ENCODE data around the gene NME9.
"Not testable (repeated sequence)": the region's sequence is repeated elsewhere in the genome, so short reads cannot be mapped to it uniquely, and the experiment has no call there.

Gene NME9, protein sequence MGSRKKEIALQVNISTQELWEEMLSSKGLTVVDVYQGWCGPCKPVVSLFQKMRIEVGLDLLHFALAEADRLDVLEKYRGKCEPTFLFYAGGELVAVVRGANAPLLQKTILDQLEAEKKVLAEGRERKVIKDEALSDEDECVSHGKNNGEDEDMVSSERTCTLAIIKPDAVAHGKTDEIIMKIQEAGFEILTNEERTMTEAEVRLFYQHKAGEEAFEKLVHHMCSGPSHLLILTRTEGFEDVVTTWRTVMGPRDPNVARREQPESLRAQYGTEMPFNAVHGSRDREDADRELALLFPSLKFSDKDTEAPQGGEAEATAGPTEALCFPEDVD

DNA sequence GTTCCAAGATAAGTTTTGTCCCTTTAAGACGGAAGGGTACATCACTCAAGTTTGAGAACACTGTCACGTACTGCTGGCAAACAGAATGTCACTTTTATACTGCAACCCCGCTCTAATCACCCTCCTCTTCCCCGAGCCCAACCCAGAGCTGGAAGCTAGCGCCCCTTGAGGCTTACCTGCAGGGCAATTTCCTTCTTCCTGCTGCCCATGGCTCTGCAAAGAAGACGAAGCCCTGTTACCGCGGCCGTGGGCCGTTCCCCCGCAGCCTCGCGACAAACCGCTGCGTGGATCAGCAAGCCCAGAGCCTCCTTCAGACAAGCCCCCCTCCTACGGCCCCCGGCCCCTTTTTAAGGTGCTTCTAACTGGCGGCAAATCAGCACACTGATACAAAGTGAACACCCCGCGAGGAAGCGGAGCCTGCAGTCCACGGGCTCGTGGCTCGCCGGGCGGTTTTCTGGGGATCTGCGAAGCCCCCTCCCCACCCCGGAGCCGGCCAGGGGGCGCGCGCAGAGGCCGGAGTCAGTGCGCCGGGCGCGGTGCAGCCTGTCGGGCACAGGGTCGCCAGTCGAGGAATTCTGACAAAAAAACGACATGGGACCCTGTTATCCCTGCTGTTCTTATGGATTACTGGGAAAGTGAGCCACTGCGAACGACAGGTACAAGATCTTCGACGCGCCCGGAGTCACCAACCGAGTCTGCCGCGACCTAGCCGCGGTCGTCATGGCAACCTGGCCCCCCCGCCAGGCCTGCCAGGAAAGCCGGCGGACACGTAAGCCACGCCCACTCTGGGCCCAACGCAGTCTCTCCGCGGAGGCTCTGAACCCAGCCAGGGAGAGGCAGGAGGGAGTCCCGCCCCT, at the start of gene NME9:
Gene NME9 (minus strand): TSS at position 725 of the 857 bp plus-strand sequence. CDS start 516 bp downstream, at position 209.
- DNase-seq, result peak; percentile 86 to 93

DNA sequence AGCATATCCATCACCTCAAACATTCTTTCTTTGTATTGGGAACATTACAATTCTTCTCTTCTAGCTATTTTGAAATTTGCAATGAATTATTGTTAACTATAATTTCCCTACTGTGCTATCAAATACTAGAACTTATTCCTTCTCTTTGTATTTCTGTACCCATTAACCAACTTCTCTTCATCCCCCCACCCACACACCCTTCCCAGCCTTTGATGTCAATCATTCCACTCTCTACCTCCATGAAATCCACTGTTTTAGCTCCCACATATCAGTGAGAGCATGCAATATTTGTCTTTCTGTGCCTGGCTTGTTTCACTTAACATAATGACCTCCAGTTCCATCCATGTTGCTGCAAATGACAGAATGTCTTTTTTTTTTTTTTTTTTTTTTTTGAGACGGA, 49.3 kb upstream of the NME9 start:
- DNase-seq, result no peak

DNA sequence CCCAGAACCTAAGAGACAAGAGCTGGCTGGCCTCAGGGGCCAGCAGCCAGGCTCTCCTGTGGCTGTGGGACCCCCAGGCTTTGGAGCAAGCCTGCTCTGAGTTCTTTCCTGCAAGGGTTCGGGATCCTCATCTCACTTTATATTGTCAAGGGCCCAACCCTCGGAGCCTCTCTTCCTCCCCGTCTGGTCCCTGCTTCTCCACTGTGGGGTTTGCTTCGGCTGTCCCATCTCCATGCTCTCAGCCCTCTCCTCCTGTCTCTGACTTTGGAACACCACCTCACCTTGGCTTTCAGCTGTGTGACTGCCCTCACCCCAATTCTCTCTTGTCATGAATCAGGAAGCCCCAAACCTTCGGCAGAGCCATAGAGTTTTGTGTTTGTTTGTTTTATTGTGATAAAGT, 48.7 kb upstream of the NME9 start:
- DNase-seq, result no peak

DNA sequence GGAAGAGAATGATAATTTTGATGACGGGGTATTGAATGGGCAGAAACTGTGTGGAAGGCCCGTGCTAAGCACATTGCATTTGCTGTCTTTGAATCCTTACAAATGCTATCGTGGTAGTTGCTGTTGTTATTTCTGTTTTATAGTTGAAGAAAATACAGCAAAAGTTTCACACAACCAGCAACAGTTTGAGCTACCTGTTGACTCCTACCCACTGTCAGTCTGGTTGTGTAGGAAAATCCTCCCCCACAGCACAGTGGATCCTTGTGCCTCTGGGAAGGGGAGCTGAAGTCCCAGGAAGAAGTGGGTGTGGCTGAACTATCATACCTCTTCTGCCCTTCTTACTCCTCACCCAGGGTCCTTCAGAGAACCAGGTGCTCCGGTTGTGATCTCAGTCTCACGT, 48.2 kb upstream of the NME9 start:
- no peak for DNase-seq

DNA sequence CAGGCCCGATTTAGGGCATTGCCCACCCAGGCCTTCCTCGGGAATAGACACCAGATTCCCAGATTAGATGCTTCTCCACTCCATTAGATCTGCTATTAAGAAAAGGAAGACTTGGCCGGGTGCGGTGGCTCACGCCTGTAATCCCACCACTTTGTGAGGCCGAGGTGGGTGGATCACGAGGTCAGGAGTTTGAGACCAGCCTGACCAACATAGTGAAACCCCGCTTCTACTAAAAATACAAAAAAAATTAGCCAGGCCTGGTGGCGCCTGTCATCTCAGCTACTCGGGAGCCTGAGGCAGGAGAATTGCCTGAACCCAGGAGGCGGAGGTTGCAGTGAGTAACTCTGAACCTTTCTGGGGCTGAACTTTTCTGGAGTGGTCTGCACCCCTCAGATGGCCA, 47.6 kb upstream of the NME9 start:
- not testable (repeated sequence) for DNase-seq

DNA sequence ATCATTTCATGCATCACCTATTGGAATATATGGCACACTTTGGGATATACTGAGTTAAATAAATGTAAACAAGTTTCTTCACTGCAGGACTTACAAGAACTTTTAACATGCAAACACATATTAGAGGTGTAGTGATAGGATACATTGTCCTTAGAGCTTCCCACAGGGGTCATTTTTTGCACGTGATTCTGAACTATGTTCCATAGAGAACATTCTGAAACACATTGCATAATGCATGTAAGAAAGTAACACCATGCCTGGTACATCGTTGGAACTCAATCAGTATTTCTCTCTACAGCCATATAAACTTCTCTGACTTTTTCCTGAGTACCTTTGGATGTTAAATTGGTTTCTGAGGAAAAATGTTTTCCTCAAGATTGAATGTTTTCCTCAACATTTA, 47.0 kb upstream of the NME9 start:
- no peak for DNase-seq

DNA sequence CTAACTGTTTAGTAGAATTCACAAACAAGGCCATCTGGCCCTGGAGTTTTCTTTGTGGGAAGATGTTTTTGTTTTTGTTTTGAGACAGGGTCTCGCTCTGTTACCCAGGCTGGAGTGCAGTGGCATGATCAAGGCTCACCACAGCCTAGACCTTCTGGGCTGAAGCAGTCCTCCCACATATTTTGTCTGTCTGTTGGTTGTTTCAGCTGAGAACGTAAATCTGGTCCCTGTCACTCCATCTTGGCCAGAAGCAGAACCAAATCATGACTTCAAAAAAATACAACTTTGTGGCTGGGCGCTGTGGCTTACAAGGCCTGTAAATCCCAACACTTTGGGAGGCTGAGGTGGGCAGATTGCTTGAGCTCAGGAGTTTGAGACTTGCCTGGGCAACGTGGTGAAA, 45.8 kb upstream of the NME9 start:
- DNase-seq, result no peak

DNA sequence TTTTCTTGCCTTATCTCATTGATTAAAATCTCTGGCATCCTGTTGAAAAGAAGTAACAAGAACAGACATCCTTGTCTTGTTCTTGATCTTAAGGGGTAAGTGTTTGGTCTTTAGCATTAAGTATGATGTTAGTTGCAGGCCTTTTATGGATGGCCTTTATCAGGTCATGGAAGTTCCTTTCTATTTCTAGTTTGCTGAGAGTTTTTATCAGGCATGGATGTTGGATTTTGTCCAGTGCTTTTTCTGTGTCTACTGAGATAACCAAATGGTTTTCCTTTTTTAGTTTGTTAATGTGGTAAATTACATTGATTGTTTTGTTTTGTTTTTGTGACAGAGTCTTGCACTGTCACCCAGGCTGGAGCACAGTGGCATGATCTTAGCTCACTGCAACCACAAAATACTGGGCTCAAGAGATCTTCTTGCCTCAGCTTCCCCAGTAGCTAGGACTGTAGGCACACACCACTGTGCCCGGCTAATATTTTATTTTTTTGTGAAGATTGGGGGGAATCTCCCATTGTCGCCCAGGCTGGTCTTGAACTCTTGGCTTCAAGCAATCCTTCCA, 45.0 kb upstream of the NME9 start:
- DNase-seq, result no peak

DNA sequence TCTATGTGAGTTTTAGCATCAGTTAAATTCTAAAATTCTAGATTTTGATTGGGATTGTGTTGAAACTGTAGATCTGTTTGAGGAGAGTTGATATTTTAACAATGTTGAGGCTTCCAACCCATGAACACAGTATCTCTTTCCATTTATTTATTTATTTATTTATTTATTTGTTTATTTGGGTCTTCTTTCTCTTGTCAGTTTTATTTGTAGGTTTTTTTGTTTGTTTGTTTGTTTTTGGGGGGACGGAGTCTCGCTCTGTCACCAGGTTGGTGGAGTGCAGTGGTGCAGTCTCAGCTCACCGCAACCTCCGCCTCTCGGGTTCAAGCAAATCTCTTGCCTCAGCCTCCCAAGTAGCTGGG, 44.1 kb upstream of the NME9 start:
- DNase-seq, result no peak

DNA sequence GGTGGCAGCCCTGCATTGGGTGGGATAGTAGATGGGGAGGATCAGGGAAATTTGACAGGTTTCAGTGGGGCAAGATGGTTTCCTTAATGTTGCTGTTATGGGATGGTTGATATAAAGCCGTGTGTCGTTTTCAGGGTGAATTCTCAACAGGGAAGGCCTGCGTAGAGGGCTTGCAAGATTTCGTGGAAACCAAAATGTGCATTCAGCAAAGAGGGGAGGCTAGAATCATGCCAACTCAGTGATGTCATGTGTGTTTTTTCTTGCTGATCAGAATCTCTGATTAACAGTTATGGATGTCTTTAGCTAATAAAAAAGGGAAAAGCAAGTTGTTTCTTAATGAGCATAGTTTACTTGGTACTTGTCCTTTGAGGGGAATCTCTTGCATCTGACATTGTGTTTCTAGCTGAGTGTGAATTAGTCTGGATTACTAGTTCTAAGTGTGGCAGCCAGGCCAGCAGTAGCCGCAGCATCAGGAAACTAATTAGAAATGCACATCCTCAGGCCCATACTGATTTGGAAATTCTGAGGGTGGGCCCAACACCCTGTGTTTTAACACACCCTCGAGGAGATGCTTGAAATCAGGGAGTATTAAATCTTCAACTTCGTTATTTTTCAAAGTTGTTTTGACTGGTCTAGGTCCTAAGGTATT, 43.6 kb upstream of the NME9 start:
- DNase-seq, result no peak

DNA sequence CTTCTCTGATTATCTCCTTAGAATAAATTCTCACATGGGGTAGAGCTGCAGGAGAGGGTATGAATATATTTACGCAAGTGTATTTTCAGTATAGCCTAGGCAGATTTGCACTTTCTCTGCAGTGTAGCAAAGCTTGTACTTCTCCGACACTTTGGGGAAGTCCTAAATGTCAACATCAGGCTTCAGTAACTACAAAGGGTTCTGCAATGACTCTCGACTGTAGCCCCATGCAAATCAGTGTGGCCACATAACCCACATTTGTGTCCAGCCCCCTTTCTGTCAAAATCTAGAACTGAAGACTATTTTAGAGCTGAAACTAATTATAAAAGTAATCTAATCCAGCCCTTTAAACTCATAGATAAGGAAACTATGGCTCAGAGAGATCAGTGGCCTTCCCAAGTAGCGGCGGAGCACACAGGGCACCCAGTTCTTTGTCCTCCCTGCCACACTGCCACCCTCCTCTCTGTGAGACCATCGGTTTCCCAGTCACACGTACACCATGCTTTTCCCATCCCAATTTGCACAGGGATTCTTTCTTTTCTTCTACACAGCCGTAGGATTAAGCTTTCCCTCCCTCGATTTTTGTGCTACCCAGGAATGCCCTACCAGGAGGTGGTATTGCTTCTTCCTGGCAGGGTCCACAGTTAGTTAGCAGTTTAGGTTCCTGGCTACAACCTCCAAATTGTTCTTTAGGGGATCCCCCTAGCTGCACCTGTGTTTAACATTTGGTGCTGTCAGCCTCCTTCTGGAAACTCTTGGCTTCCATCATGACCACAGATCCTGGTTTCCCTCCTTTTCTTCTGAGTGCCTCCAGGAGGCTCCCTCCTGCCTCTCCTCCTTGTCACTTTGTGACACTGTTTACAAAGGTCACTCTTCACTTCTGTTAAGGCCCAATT, 41.7 kb upstream of the NME9 start:
- DNase-seq, result no peak

DNA sequence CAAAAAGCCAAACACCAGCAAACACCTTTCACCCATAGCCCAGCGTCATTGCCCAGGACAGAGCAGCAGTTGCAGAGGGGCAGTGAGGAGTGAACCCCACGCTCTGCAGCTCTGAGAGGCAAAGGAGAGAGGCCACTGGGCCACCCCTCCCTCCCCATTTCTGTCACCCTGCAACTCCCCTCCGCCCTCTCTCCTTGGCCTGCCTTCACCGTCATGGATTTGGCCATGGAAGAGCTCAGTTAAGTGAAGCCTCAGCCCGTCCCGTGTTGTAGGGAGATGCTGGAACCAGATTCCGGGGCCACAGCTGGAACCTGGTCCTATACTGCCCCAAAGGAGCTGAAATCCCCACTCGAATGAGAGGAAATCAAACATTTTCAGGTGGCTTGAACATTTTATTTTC, 40.7 kb upstream of the NME9 start:
- no peak for DNase-seq

DNA sequence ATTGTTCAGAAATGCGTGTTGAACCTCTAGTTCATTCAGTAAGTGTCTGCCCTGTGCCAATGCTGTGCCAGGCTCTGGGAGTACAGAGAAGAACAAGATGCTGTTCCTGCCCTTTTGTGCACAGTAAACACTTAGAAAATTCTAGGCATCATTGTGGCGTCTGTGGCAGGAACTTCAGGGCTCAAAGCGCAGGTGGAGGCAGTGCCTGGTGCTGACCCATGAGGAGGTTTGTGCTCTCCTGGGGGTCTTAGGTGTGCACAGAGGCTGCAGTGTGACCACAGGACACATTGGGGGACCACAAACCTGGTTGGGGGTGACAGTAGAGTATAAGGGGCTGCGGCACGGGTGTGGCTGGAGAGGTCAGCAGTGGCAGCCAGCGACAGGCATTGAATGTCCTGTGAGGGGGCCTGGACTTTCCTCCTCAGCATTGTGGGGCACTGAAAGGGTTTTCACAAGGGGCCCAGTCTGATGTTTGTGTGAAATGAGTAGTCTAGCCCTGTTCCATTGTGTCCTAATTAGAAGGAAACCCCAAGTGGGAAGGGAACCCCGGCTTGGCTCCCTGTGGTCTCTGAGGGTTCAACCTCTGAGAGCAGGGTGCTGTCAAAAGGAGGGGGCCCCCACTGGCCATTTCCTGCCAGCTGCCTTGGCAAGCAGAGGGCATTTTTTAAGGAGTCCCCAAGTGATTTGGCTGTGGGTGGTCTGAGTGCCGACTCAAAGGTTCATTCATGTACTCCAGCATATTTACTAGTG, 39.7 kb upstream of the NME9 start:
- no peak for DNase-seq

DNA sequence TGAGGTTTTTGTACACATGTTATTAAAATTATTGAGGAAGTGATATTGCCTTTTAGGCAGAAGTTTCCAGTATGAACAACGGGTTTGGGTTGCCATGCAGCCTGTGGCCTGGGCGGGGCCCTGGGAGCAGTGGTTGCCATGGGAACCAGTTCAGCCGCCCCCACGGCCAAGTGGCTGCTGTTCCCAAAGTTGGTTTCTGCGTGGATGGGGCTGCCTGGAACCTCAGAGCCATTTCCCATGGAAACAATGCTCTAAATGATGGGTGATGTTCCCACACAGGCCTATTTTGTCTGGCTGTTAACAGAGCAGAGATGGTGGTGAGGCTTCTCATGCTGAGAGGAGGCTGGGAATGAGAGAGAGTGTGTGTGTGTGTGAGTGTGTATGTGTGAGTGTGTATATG, 38.3 kb upstream of the NME9 start:
- no peak for DNase-seq

DNA sequence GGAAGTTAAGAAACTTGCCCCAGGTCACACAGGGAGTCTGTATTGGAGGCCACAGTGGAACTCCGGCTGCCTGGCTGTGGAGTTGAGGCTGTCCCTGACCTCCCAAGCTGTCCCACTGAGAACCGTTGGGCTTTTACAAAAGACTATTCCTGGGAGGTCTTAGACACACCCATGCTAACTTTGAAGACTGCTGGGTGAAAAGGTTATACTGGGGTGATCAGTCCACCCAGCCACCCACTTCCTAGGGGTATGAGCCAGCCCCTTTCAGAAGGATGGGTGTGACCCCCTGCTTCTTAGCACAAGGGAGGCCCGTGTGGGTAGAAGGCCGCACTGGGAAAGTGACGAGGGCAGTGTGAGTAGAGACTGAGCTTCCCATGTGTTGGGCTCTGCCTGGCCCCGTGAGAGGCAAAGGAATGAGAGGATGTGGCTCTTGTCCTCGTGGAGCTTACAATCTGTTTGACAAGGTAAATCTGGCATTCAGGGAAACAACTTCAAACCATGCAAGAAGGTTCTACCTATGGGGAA, 37.7 kb upstream of the NME9 start:
- DNase-seq, result no peak

DNA sequence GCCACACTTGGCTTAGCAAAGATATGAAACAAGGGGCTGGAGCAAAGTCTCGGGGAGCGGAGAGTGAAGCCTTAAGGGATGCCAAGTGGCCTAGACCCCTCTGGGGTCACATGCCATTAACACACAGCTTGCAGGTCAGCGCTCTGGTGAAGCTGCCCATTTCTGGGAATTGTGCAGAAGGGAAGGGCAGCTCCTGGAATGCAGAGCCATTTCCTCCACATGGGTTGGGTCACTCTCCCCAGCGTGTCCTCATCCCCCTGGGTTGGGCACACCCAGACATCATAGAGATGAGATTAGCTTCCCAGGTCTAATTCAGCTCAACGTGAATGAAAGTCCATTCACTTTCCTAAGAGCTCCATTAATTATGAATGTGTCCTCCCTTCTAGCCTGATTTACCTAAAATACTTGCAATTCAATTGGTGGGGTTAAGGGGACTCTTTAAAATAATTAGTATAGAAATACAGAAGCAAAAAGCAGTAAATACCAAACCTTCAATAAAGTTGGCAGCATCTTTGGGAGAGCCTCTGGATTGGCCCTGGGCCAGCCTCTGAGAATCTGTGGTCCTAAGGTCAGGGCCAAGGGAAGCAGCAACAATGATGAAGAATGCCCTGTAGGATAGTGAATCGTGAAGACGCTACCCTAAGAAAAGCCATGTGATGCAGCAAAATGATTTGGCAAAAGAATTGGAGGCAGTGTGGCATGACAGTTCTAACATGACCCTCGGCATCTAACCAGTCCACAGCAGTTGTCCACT, 36.5 kb upstream of the NME9 start:
- DNase-seq, result no peak

DNA sequence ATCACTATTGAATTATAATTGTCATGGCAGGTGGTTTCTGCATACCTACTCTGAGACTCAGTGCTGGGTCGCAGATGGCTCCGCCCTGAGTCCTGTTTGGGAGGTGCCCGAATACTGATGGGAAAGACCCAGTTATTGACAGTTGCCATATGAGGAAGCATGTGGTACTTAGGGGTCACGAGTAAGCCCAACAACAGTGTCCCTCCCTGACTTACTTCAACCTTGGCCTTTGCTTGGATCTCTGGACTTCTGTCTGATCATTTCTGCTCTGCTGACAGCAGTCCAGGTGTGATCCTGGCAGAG, 35.6 kb upstream of the NME9 start:
- no peak for DNase-seq

DNA sequence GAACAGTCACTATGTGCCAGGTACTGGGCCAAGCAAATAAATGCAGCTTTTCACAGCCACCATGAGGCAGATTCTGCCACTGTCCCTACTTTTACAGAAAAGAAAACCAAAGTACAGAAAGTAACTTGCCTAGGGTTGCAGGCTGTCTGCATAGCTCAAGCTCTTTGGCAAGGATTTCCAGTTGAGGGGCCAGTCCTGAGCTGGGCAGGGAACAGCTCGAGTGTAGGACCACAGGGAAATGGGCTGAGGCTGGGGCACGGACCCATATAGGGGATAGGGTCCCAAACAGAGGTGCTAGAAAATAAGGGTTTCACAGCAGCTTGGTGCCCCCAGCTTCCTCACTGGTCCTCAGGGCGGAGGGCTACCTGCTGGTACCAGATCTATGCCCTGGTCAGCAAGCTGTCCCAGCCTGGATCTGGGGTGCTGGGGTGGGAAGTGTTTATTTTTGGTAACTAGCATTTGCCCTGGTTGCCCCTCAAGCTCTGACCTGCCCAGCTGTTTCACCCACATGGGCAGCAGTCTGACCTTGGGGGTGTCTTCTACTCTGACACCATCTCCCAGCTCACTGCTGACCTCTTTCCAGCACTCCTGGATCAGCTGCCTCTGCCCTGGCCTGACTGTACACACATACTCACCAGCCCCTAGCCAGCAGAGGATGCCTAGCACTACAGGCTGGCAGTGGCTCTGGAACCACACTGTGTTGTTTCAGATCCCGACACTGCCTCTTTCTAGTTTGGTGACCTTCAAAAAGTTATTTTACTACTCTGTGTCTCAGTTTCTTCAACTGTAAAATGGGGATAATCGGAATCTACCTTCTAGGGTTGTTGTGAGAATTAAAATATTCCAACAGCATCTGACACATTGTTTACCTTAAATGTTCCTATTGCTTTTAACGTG, 35.0 kb upstream of the NME9 start:
- DNase-seq, result no peak

DNA sequence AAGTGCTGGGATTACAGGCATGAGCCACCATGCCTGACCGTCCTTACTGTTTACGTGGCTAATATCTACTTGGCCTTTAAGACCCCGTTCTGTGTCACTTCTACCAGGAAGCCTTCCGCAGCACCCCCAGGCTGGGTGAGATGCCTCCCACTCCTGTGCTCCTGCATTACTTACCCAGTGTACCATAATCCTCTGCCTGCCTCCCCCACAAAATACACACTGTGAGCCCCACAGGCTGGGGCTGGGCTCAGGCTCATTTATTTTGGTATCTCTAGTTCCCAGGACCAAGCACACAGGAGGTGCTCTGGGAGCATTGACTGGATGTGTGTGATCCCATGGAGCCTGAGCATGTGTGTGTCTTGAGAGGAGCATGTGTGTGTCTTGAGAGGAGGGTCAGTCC, 33.7 kb upstream of the NME9 start:
- DNase-seq, result no peak

DNA sequence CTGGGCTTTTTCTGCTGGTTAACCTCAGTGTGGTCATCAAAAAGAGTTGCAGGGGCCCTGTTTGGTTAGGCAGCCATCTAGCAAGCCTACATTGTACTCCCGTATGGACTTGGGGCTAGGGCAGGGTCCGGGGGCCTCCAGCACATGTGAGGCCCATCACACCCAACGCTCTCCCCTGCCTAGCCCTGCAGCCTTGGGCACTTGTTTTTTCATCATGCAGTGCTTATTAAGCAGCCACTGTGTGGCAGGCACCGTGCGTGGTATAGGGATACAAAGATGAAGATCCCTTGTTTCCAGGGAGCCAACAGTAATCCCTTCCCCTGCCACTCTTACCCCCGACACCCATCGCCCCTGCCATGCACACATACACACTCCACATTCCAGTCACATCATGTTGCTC, 32.9 kb upstream of the NME9 start:
- DNase-seq, result peak; percentile 12 to 19
